Stimulated activated CD4-positive, alpha-beta T cell treated with anti-CD3 and anti-CD28 coated beads, Interleukin-2, amount 100 ng/mL, for 4 hours (primary cell): Measurements from ENCODE around the gene DENND2D.

Experiments used
- DNase-seq: peaks from one replicate; pipeline ENCODE4 v3.0.0-alpha.2; 2020; ENCODE audit warnings: low read depth

DENND2D gene, protein sequence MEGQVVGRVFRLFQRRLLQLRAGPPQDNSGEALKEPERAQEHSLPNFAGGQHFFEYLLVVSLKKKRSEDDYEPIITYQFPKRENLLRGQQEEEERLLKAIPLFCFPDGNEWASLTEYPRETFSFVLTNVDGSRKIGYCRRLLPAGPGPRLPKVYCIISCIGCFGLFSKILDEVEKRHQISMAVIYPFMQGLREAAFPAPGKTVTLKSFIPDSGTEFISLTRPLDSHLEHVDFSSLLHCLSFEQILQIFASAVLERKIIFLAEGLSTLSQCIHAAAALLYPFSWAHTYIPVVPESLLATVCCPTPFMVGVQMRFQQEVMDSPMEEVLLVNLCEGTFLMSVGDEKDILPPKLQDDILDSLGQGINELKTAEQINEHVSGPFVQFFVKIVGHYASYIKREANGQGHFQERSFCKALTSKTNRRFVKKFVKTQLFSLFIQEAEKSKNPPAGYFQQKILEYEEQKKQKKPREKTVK

DNA sequence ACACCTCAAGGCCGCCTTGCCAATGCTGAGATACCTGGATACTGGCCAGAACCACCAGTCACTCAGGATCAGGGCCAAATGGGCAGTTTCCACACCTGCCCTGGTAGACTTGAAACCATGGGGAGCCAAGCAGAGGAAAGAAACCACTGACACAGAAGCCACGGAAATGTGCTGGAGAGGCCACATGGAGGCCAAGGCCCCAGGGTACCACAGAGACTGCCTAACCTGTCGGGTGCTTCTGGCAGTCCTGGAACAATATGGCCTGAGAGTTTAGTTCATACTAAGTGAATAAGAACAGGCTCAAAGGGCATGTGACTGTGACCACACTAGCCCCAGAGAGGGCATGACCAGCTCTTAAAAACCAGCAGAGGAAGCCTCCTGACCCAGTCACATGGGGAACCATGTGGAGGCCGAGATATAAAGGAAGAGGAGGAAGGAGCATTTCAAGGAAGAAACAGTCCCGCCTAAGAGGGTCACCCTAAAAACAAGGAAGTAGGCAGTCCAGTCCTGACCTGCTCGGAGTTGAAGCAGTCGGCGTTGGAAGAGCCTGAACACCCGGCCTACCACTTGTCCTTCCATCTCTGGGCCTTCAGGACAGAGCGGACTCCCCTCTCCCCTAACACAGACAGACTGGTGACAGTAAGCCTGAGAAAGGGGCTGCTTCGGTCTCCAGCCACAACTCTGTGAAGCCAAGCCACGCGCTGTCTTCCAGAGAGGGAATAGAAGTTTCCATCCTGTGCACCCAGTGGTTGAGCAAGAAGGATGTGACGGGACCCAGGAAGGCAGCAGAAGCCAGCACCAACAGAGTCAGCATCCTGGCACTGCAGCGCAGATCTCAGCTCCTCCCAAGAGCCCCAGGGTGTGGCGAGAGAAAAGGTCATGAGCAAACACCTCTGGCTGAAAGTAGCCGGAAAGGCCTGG, at the start of gene DENND2D:
Gene DENND2D (minus strand): TSS at position 766 of the 921 bp plus-strand sequence. CDS start 187 bp downstream, at position 579.
- peak; percentile 50 for DNase-seq

DNA sequence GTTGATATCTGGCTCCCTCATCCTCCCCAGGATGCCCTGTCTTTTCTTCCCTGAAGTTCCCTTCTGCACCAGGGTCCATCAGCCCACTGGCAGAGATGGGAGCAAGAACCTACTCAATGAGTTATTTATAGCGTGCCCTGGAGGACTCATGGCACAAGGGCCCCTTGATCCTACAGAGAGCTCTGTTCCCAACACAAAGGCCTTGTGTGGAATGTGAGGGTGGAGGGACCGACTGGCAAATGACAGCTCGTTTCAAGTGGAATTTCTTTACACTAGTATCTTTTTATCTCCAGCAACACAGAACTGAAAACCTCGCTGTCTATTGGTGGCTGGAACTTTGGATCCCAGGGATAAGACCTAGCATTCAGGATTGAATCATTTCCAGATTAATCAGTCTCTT, 49.5 kb upstream of the DENND2D start:
- no peak for DNase-seq

DNA sequence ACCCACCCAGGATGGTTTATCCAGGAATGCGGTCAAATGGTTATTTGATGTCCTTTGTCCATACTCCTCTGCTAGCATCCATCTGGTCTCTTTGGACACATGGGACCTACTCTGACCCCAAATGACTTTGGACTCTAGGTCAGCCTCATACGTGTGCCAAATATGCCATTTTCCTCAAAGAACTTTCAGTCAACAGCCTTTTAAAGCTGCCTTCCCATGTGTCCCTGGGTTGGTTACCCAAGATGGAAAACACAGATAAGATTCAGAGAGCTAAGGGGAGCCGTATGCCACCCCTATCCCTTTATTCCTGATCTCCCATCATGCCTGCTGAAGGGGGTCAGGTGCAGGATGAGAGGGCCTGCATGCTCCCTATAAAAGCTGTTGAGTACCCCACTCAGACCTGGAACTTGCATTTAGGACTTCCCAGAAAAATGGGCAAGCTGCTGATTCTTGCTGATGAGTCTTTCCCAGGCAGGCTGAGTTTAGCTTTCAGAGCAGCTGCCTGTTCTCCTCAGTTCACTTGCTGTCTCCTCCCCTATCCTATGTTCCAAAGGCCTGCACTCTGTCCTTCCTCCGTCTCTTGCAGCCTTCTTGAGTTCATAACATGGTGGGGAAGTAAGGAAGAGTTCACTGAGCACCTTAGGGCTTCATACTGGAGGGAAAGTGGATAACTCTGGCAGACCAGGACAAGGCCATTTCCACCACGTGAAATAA, 46.8 kb upstream of the DENND2D start:
- DNase-seq, result no peak

DNA sequence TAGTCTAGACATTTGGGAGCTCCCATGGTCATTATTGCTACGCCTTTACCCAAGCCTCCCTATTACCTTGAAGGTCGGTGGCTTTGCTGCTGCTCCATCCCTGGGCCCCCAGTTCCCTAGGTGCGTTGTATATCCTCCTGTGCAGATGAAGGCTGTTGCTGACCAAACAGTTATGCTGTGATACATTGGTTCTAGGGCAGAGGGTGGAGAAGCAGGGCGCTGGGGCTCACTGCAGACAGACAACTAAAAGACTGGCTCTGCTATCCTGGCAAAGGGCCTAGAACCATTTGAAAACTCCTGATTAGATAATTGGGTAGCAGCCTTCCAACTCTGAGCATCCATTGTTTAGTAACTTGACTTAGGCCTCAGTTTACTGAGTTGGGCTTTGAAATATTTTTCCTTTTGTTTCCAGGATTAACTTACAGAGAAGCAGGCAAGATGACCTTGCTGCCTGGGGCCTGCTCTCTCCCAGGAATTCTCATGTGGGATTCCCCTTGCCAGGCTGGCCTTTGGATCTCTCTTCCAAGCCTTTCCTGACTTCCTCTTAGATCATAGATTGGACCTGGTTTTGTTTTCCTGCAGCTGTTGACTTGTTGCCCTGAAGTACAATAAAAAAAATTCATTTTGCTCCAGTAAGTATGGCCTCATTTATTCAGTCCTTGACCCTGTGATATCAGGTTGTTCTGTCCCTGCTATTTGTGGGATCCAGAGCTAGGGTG, 42.5 kb upstream of the DENND2D start:
- DNase-seq, result no peak

DNA sequence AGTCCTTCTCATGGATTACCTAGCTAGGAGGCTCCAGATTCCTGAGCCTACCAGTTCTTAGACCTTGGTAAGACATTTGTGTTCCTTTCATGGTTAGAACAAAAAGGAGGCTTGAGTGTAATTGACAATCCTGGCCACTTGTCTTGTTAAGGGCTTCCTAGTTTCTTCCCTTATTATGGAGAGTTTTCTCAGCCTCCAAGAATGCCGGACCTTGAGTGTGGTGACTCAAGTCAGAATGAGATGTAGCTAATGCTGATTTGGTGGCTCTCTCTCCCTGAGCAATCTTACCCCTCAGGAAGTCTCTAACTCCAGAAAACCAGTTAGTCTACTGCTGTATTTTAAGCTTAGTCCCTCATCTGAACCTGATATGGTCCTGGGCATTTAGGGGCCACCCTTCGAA, 41.4 kb upstream of the DENND2D start:
- DNase-seq, result no peak

DNA sequence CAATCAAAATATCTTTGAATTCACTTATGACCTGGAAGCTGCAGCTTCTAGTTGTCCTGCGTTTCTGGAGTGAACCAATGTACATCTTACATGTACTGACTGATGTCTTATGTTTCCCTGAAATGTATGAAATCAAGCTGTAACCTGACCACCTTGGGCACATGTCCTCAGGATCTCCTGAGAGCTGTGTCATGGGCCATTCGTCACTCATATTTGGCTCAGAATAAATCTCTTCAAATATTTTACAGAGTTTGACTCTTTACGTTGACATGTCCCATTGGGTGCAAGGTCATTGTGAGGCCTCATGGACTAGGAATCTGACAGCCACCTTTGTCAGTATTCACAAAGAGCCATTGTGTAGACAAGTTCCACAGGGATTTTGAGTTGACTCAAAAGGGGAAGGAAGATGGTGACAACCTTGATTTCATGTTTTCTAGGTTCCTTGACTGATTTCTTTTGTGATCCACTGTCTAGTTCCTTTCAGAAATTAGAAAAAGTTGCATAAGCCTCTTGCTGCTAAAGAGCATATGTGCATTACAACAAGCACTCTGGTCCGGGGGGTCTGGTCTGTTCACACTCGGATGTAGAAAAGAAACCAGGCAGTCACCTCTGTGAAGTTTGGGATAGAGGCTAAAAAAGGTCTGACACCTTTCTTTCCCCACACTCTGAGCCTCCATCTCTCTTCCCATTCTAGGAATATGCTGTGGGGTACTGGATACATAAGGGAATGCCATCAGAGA, 37.8 kb upstream of the DENND2D start:
- no peak for DNase-seq

DNA sequence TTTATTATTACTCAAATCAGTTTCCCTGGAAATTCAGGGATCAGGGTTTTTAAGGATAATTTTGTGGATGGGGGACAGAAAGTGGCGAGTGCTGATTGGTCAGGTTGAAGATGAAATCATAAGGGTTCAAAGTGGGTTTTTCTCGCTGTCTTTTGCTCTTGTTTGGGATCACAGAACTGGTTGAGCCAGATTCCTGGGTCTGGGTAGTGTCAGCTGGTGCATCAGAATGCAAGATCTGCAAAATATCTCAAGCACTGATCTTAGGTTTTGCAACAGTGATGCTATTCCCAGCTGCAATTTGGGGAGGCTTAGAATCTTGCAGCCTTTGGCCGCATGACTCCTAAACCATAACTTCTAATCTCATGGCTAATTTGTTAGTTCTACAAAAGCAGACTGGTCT, 36.4 kb upstream of the DENND2D start:
- DNase-seq, result no peak

DNA sequence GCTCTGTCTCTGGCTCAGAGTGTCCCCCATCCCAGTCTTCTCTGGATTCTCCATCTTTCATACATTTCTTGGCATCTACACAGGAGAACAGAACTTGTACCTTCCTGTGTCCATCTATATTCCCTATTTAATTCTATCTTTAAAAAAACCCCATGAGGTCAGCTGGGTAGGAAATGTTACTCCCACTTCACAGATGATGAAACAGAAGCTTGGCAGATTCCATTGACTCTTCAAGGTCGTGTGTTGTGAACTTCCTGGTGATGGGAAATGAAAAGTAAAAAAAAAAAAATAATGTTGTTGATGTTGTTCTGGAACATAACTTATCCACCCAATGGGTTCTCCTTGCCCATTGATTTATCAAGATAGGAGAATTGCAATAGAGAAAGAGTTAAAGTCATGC, 35.9 kb upstream of the DENND2D start:
- DNase-seq, result no peak

DNA sequence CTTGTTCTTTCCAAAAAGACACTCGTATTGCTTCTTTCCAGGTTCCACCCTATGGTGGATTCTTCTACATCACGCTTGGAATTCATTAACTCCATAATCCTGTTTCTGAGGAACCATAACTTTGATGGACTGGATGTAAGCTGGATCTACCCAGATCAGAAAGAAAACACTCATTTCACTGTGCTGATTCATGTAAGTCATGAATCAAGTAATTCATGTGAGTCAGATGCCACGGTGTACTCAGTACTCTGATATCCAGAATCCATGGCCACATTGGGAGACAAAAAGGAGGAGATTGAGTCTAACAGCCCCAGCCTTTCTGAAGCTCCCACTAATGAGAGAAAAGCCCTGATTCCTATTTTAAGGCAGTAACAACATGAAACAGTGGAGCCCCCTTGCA, 34.4 kb upstream of the DENND2D start:
- DNase-seq, result no peak

DNA sequence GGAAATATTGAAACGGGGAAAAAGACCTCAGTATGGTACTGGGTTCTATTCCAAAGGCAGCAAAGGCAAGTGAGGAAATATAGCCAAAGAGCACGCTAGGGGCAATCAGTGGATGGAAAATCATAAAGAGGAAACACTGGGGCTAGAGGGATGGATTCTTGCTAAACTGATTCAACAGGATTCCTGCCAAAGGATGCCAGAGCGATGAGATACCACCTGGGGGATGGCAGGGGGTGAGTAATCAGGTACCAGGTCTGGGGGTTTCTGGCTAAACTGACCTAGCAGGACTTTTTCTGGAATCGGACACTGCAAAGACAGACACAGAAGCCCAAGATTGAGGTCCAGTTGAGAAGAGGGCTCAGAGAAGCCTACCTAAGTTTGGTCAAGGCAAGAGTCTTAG, 33.8 kb upstream of the DENND2D start:
- DNase-seq, result no peak

DNA sequence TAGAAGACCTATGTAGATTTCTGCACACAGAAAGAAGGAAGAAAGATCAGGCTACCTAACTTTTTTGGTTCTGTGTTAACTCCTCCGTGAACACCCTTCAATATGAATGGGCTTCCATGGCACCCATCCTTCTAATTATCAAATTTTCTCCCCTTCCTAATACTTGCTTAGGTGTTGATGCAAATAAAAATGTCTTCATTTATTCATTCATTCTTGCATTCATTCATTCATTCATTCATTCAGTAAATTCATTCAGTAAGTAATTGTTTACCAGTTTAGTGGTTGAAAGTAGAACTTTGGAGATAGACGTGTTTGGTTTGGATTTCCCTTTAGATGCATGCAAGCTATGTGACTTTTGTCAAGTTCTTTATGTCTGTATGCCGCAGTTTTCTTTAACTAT, 31.7 kb upstream of the DENND2D start:
- no peak for DNase-seq

DNA sequence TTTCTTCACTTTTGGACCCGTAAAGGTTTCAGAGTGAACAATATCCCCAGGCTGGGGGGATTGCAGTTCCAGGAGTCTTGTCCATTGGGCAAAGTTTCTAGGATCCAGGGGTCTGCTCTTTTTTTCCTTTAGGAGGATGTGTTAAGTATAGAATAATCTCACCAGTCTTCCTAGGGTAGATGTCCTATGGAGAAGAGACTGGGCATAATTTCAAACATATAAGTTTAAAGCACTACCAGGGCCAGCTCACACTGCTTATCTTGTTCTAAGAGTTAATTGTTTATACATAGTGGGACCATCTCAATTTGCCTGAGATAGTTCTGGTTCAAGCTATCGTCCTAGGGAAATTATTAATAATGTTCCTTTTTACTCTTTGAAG, 28.3 kb upstream of the DENND2D start:
- no peak for DNase-seq

DNA sequence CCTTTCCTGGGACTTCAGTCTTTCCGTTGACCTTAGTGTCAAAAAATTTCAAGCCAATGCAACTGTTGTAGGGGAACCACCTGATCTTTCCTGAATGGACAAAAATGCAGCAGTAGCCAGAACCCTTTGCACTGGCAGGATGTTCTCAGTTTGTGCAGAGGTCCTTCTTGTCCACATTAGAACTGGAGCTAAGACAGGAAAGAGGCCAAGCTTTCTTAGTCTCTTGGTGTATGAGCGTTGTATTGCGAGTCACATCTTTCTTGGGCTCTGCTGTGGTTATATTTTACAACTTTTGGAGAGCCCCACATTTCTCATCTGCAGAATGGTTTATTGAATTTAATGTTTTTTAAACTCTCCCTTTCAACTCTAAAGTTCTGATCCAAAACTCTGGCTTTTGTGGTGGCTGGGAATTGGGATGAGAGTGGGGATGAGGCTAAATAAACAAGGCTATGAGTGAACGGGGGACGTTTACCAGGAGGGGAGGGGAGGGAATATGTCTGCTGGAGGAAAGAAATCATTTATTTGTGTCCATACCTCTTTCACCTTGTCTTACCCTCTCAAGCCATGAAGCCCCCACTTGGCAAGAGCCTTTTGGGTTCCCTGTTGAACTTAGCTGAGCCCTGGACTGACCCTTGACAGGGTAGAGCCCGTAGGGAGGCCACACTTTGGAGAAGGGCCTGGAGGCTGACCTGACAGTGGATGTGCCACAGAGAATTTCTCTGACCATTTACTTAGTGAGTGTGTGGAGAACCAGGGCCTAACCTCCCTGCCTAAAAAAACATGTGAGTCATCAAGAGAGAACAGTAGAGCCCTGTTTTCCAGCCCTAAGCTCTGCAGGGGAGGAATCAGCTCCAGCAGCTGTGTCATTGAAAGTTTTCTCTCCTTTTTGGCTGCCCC, 27.7 kb upstream of the DENND2D start:
- DNase-seq, result no peak

DNA sequence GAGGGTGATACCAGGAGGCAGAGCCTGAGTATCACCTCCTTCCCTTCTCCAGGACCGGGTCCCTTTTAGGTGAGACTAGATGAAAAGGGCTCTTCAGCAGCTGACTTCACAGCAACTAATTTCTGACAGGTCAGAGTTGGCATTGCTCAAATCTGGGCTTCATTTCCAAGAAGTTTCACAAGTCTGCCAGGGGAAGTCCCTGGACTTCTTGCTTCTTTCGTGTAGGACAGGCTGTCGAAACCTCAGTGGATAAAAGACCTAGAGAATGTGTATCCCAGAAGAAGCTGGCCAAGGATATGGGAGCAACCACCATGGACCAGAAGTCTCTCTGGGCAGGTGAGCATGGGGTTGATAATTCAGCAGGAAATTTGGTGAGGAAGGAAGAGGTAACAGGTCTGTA, 27.0 kb upstream of the DENND2D start, which contains the start of gene CHI3L2:
Gene CHI3L2 (plus strand): TSS at position 280 of the 400 bp plus-strand sequence. CDS start 17 bp downstream, at position 297.
- DNase-seq, result no peak

DNA sequence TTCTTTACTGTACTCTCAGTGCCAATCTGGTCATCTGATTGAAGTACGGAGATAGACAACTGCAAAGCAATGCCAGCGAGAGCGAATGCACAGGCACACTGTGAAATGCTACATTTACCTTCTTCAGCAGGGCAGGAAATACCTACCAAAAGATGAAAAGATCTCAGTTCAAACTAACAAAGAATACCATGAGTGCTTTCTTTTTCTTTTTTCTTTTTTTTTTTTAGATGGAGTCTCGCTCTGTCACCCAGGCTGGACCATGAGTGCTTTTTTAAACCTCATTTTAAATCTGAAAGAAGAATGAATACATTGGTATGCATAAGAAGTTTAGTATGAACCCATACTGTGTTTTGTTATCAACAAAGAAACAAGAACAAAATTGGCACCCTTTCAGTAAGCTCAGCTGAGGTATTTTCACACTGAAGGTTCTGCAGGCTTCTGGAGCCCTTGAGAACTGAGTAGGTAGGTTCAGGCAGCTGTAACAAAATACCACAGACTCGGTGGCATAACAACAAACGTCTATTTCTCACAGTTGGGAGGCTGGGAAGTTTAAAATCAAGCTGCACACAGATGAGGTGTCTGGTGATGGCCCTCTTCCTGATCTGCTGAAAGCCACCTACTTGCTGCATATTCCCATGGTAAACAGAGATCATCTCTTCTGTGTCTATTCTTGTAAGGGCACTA, 25.4 kb upstream of the DENND2D start:
- DNase-seq, result no peak

DNA sequence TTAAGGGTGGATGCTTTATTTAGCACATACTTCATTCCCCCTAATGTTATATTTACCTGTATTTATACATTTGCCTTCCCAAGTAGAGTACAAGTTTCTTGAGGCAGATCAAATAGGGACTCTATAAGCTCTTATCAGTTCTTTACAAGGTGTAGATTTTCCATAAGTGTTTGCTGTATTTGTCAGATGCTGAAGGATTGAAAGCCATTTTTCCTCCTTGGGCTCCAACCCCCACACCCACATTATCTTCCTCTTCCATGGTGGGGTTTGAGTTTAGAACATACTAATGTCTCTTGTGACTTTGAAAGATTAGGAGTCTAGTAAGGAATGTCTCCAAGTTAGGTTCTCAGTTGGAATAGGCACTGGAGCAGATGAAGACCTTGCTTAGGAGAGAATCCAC, 24.6 kb upstream of the DENND2D start:
- DNase-seq, result no peak

DNA sequence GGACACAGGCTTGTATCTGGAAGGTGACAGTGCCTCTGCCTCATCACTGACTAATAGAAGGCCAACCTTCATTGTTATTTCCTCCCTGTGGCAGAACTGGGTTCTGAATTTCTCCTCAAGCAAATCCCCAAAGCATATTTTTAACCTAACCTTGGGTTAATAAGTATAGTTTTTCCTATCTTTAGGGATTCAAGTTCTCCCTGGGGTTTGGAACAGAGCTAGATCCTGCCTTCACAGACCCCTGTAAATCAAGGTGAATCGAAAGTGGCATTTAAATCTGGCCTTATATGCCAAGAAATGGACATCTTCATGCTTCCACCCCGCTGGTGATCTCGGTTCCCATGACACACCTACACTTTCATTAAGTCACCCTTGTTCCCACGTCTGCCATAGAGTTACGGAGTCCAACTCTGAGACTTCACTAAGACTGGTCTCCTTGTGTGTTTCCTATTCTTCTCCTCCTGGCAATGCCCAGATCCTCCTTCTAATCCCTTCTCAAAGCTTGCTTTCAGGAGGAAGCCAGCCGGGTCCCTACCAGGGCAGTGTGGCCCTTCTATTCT, 22.8 kb upstream of the DENND2D start:
- DNase-seq, result no peak

DNA sequence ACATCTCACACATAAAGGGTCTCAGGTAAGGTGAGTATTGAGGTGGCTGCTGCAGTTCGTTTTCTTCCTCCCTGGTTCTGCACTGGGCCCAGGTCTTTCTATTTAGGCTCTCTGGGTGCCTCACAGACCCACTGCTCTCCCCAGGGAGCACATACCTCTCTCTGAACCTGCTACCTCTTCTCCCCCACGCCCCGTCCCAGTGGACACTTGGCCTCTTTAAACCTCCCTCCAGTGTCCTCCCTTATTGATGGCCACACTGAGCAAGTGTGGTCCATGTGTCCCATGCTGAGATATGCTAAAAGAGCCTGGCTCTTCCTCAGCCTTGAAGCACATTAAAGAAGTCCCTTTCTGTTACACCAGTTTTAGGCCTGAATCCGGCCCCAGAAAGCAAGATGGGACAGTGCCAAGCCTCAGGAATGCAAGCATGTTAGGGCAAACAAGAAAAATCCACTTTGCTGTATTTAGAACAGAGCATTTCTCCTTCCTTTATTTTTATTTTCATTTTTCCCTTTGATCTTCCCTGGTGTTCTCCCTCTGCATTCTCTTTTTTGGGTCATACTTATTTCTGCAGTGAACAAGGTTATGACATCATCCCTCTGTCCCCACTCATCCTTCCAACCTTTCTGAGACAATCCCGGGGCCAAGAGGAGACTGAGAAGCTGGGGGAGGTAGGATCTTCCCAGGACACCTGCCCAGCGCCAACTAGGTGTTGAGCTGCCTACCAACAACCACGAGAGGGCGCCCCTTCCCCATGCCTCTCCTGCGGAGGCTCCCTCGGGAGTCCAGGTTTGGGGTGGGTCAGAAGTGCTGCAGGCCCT, 22.1 kb upstream of the DENND2D start:
- peak; percentile 47 for DNase-seq
